Activated CD8-positive, alpha-beta memory T cell treated with anti-CD3 and anti-CD28 coated beads, Interleukin-2, amount 50 U/mL, for 4 hours (primary cell): ENCODE data around the gene ZNF263.

Experiments used
- DNase-seq: peaks from one replicate; pipeline ENCODE4 v3.0.0-alpha.2; 2020

The ZNF263 gene

GRCh38 chr16:3328643-3329042 is 45.4 kb downstream of the ZNF263 start:
- no peak for DNase-seq
